ENCODE results near the gene PCYT1A. TPM values are rescaled to one million over a fixed set of nuclear protein-coding genes. Genes with fewer than 3 reads are reported as not detected.

PCYT1A gene
- total RNA-seq, 4 donors from 2014 or later = 90.5 to 123 (median 99.0) TPM

DNA sequence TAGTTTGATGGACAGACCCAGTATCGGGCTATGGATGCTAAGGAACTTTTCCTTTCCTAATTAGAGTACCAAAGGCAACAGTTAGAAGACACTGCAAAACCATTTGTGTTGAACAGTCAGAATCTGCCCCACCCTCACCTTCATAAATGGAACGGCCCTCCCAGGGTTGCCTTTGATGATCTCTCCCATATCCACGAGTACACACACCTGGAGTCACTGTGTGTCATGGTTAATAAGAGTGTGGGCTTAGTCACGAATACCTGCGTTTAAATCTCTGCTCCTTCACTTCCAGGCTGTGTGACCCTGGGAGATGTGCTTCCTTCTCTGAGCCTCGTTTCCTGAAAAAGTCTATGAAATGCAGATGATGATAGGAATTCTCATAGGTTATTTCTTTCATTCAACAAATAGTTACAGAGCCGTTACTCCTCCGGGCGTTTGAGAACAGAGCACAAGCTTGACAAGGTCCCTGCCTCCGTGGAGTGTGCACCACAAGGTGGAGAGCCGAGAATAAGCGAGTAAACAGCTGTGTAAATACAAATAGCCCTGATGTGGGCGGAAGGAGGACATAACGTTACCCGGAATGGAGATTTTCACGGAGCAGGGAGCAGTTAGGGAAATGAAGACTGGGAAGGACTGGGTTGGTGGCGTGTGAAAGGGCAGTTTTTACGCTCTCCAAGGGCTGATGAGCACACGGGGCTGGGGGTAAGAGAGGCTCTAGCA lies 64.5 kb downstream of the PCYT1A start:
- Histone ChIP-seq H3K9me3 (no peaks in the 10 kb centered on the region), H3K36me3 (no peaks in the 10 kb centered on the region), H3K27ac (no peak overlapping the region), H3K4me3 (no peak overlapping the region), H3K27me3 (no peaks in the 10 kb centered on the region), H3K4me1 (no peaks in the 10 kb centered on the region)
- TF ChIP-seq POLR2A (IDR thresholded peaks at IDR 0.05) = no peak
- TF ChIP-seq, protein P1, sequence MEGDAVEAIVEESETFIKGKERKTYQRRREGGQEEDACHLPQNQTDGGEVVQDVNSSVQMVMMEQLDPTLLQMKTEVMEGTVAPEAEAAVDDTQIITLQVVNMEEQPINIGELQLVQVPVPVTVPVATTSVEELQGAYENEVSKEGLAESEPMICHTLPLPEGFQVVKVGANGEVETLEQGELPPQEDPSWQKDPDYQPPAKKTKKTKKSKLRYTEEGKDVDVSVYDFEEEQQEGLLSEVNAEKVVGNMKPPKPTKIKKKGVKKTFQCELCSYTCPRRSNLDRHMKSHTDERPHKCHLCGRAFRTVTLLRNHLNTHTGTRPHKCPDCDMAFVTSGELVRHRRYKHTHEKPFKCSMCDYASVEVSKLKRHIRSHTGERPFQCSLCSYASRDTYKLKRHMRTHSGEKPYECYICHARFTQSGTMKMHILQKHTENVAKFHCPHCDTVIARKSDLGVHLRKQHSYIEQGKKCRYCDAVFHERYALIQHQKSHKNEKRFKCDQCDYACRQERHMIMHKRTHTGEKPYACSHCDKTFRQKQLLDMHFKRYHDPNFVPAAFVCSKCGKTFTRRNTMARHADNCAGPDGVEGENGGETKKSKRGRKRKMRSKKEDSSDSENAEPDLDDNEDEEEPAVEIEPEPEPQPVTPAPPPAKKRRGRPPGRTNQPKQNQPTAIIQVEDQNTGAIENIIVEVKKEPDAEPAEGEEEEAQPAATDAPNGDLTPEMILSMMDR (IDR thresholded peaks at IDR 0.05 in 4 of 5, conservative IDR thresholded peaks at IDR 0.05 in 1 of 5) = no peak
- in situ Hi-C loops (cut with MboI; ENCODE audit: low sequenced_read_pairs in 4 of 4) = no loop called here
- intact Hi-C loops (cut with DNase I; ENCODE audit: low total_unique reads) = no loop called here
- ATAC-seq (no peak), DNase-seq (no peak)

DNA sequence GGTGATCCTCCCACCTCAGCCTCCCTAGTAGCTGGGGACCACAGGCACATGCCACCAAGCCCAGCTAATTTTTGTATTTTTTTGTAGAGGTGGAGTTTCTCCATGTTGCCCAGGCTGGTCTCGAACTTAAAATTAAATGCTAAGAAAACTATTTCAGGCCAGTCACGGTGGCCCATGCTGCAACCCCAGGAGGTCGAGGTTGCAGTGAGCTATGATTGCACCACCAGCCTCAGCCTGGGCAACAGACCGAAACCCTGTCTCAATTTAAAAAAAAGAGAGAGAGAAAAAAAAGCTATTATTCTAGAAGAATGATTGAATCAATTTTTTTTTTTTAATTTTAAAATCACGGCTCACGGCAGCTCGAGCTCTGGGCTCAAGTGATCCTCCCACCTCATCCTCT lies 66.5 kb downstream of the PCYT1A start:
- Histone ChIP-seq H3K36me3 (no peaks in the 10 kb centered on the region), H3K4me1 (peaks cover 0 to 6% of the 10 kb centered on the region in 2 donors), H3K9me3 (no peaks in the 10 kb centered on the region), H3K27me3 (no peaks in the 10 kb centered on the region), H3K4me3 (no peak overlapping the region), H3K27ac (no peak overlapping the region)
- in situ Hi-C loops (cut with MboI; ENCODE audit: low sequenced_read_pairs in 4 of 4) = no loop called here
- intact Hi-C loops (cut with DNase I; ENCODE audit: low total_unique reads) = no loop called here
- DNase-seq (no peak), ATAC-seq (no peak)
- TF ChIP-seq POLR2A (IDR thresholded peaks at IDR 0.05) = no peak
- TF ChIP-seq, protein P1 (IDR thresholded peaks at IDR 0.05 in 4 of 5, conservative IDR thresholded peaks at IDR 0.05 in 1 of 5) = no peak

DNA sequence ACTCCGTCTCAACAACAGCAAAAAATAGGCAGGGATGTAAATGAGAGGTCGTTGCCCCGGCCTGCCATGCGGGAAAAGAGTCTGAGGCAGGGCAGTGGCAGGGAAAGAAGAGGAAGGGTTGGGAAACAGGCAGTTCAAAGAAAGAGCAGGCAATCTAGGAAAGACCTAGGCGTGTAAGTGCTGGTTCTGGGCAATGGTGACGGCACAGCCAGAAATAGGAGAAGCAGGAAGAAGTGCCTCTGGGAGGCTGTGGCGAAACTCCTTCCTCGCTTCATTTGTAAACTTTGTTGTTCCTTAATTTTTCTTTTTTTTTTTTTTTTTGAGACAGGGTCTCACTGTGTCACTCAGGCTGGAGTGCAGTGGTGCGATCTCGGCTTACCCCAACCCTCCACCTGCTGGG lies 66.9 kb downstream of the PCYT1A start:
- no peaks in the 10 kb centered on the region for H3K36me3 ChIP-seq
- no peak overlapping the region for H3K4me3 ChIP-seq
- no peak for TF ChIP-seq POLR2A (IDR thresholded peaks at IDR 0.05)
- TF ChIP-seq, protein P1 (IDR thresholded peaks at IDR 0.05 in 4 of 5, conservative IDR thresholded peaks at IDR 0.05 in 1 of 5) = no peak
- ATAC-seq (no peak), DNase-seq (no peak)
- no peak overlapping the region for H3K27ac ChIP-seq
- intact Hi-C loops (cut with DNase I; ENCODE audit: low total_unique reads) (no loop called here), in situ Hi-C loops (cut with MboI; ENCODE audit: low sequenced_read_pairs in 4 of 4) (no loop called here)
- H3K4me1 ChIP-seq = peaks cover 0 to 6% of the 10 kb centered on the region in 2 donors
- no peaks in the 10 kb centered on the region for H3K27me3 ChIP-seq
- H3K9me3 ChIP-seq = no peaks in the 10 kb centered on the region

DNA sequence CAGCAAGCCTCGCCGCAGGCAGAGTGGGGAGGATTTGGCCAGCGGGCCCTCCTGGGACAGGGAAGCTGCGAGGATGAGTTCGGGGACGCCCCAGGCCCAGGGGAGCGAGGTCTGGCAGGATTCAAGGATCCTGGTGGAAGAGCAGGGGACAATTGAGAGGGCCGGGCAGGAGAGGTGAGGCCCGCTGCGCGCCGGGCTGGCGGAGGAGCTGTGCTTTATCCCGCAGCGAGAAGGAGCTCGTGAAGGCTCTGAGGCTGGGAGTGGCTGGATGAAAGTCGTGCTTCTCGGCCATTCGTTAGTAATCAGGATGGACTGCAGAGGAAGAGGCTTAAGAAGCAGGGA lies 67.6 kb downstream of the PCYT1A start:
- peak overlapping the region in 1 of 4 donors; percentile 11 for H3K4me3 ChIP-seq
- DNase-seq (no peak), ATAC-seq (no peak)
- no peaks in the 10 kb centered on the region for H3K9me3 ChIP-seq
- no peaks in the 10 kb centered on the region for H3K36me3 ChIP-seq
- in situ Hi-C loops (cut with MboI; ENCODE audit: low sequenced_read_pairs in 4 of 4) = no loop called here
- intact Hi-C loops (cut with DNase I; ENCODE audit: low total_unique reads) = no loop called here
- no peaks in the 10 kb centered on the region for H3K27me3 ChIP-seq
- H3K4me1 ChIP-seq = peaks cover 0 to 6% of the 10 kb centered on the region in 2 donors
- peak overlapping the region in 3 of 4 donors; percentile 3 to 43 (median 23) for H3K27ac ChIP-seq
- no peak for TF ChIP-seq POLR2A (IDR thresholded peaks at IDR 0.05)
- TF ChIP-seq, protein P1 (IDR thresholded peaks at IDR 0.05 in 4 of 5, conservative IDR thresholded peaks at IDR 0.05 in 1 of 5) = no peak
